Measurements from ENCODE around the gene UGT1A1.
"Not testable (repeated sequence)": the region's sequence is repeated elsewhere in the genome, so short reads cannot be mapped to it uniquely, and the experiment has no call there.

The UGT1A1 gene

GRCh38 chr2:233760043-233760442, at the start of gene UGT1A1:
Gene UGT1A1, plus strand, starts transcription at chr2:233760270. Its CDS starts 18 bp downstream, at chr2:233760288.
- no peak for DNase-seq

DNA sequence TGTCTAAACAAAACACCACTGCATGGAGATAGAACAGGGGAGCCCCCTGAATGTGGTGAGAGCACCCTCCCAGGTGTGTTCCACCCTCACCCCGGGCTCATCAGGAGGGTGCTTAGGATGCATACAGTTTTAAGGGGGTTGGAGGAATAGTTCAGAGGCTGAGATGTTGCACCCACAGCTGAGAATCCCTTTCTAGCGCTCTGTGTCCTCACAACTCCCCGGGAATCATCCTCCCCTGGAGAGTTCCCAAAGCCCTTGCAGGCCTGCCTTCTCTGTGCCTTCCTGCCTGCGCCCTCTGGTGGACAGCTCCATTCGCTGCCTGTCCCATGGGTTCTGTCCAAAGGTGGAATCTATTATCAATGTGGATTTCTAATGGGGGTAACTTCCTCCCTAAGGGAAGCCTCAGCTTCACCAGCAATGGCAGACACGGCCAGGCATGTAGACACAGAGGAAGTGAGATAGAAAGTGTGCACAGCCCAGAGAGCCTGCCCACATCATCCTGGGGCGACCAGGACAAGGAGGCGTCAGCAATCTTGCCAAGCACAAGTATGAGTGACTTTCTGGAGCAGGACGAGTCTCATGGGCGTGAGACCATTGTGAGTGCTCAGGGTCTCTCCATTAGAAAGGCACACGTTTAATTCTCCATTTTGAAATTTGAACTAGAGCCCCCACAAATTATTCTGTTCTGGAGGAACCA, 48.6 kb upstream of the UGT1A1 start:
- peak; percentile 73 to 81 for DNase-seq

DNA sequence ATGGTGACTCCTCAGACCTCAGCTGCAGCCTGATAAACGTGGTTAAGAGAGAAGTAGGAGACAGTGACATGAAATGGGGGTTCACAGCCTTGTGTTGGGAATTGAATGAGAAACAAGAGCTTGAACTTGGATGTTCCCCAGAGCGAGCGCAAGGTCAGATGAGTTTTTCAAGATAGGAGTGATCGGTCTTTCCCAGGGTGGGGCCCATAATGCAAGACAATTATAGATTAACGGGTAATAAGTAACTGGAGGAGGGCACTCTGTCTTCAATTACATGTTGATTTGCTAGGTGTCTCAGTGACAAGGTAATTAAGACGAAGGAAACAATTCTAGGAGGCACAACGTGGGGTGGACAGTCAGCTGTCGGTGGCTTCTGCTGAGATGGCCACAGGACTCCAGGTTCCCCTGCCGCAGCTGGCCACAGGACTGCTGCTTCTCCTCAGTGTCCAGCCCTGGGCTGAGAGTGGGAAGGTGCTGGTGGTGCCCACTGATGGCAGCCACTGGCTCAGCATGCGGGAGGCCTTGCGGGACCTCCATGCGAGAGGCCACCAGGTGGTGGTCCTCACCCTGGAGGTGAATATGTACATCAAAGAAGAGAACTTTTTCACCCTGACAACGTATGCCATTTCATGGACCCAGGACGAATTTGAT, 47.3 kb upstream of the UGT1A1 start, which contains the start of gene UGT1A5:
TSS of gene UGT1A5 (plus strand) at position 297 of the 651 bp plus-strand sequence. CDS start at position 382, 85 bp downstream.
- no peak for DNase-seq

- DNase-seq: no peak
These were observed 46.8 kb upstream of the UGT1A1 start for GRCh38 chr2:233713262-233713615.

- no peak for DNase-seq
These were observed 45.9 kb upstream of the UGT1A1 start for GRCh38 chr2:233714121-233714520.

GRCh38 chr2:233718552-233718951, 41.5 kb upstream of the UGT1A1 start, which contains the start of gene UGT1A4:
Gene UGT1A4, plus strand, starts transcription at chr2:233718736. Its CDS starts 85 bp downstream, at chr2:233718821.
- no peak for DNase-seq

- no peak for DNase-seq
These were observed 31.3 kb upstream of the UGT1A1 start, which contains the start of gene UGT1A3 for GRCh38 chr2:233728723-233729301. Gene UGT1A3, plus strand, starts transcription at chr2:233729042. Its CDS starts 85 bp downstream, at chr2:233729127.

DNA sequence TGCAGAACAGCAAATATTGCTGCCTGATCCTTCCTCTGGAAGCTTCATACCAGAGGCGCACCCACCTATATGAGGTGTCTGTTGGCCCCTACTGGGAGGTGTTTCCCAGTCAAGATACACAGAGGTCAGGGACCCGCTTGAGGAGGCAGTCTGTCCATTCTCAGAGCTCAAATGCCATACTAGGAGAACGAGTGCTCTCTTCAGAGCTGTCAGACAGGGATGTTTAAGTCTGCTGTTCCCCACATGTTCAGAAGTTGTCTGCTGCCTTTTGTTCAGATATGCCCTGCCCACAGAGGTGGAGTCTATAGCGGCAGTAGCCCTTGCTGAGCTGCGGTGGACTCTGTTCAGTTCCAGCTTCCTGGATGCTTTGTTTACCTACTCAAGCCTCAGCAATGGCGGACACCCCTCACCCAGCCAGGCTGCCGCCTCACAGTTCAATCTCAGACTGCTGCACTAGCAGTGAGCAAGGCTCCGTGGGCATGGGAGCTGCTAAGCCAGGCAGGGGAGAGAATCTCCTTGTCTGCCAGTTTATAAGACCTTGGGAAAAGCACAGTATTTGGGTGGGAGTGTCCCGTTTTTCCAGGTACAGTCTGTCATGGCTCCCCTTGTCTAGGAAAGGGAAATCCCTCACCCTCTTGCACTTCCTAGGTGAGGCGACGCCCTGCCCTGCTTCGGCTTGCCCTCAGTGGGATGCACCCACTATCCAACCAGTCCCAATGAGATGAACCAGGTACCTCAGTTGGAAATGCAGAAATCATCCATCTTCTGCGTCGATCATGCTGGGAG, 23.0 kb upstream of the UGT1A1 start:
- DNase-seq: not testable (repeated sequence)

- no peak for DNase-seq
These were observed 19.2 kb upstream of the UGT1A1 start for GRCh38 chr2:233740870-233741269.

- no peak for DNase-seq
These were observed 16.4 kb upstream of the UGT1A1 start for GRCh38 chr2:233743464-233744259.

GRCh38 chr2:233745073-233745755, 14.9 kb upstream of the UGT1A1 start:
- no peak for DNase-seq

- not testable (repeated sequence) for DNase-seq
These were observed 14.2 kb upstream of the UGT1A1 start for GRCh38 chr2:233745838-233746237.

GRCh38 chr2:233746475-233747282, 13.4 kb upstream of the UGT1A1 start:
- DNase-seq: no peak

GRCh38 chr2:233747283-233747544, 12.9 kb upstream of the UGT1A1 start:
- DNase-seq: no peak

- DNase-seq: not testable (repeated sequence)
These were observed 9.4 kb upstream of the UGT1A1 start for GRCh38 chr2:233750689-233751088.

DNA sequence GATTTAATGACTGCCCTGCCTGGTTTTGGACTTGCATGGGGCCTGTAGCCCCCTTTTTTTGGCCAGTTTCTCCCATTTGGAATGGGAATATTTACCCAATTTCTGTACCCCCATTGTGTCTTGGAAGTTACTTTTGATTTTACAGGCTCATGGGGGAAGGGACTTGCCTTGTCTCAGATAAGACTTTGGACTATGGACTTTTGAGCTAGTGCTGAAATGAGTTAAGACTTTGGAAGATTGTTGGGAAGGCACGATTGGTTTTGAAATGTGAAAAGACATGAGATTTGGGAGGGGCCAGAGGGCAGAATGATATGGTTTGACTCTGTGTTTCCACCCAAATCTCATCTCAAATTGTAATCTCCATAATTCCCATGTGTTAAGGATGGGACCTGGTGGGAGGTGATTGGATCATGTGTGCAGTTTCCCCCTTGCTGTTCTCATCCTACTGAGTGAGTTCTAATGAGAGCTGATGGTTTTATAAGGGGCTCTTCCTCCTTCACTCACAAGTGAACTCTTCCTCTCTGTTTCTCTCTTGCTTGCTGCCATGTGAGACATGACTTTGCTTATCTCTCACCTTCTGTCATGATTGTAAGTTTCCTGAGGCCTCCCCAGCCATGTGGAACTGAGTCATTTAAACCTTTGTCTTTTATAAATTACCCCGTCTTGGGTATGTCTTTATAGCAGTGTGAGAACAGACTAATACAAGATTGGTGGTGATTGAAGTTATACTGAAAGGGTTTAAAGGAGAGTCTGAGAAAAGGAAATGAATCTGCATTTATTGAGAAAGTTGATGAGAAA, 8.7 kb upstream of the UGT1A1 start:
- DNase-seq: not testable (repeated sequence)

DNA sequence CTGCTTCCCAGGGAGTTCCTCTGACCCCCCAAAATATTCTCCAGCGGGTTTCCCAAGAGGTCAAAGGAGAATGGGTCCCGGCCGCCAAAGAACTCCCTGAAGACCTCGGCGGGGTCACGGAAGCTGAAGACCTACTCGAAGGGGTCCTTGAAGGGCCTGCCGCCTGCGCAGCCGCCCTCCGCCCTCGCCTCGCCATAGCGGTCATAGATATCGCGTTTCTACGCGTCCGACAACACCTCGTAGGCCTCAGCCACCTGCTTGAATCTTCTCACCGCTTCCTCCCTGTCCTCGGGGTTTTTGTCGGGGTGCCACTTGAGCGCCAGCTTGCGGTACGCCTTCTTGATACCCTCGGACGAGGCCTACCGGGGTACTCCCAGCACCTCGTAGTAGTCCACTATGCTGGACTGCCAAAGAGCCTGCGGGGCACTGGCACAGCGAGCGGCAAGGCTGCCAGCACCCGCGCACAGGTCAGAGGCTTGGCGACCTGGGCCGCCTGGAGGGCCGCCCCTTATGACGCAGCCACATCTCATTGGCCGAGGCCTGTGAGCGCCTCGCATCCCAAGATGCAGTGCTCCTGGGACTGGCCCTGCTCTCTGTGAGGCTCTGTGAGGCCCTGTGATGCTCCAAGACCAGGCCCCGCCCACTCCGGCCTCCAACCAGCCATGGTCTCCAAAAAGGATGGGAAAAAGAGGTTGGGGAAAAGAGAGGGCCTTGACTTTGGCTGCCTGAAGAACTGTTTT, 5.0 kb upstream of the UGT1A1 start:
- DNase-seq: no peak

- no peak for DNase-seq
These were observed 3.5 kb upstream of the UGT1A1 start for GRCh38 chr2:233756429-233757081.

DNA sequence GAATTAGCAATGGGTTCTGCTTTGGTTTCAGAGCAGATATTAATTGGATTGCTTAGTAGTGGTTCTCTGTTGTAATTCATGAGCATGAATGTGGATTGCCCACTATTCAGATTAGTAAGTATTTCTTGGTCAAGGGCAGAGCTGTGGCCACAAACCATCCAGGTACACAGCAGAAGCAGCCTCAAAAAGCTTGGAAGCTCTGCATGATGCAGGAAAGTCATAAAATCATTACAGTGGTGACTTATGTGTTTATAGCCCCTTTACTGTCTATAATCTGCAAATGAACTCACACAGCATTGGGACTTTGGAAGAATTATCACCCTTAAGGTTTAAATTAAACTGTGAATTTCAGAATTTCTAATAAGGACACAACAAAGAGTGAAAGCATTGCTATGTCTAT, 1.9 kb upstream of the UGT1A1 start:
- no peak for DNase-seq
